Stimulated activated CD4-positive, alpha-beta T cell treated with anti-CD3 and anti-CD28 coated beads, Interleukin-4, amount 100 ng/mL, for 1 hour (primary cell): ENCODE data around the gene LARP4B.

Source experiments
- DNase-seq: peaks from one replicate; pipeline ENCODE4 v3.0.0-alpha.2; 2020

The LARP4B gene

DNA sequence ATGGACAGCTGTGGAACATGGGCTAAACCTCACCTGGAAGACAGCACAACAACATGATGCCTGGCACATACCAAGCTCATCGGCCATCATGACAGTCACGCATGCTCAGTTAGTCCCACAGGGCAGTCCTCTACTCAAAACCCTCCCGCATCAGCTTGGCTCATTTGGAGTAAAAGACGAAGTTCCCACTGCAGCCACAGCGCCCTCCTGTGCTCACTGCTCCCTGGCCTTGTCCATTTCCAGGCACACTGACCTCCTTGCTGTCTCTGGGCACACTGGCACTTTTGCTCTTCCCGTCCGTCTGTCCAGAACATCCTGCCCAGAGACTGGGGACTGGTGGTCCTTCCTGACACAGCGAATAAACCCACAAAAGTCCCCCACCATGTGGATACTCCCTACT, 66.2 kb downstream of the LARP4B start:
- DNase-seq, result no peak

GRCh38 chr10:860519-860918, 71.0 kb downstream of the LARP4B start:
- DNase-seq, result no peak

GRCh38 chr10:856416-857157, 74.9 kb downstream of the LARP4B start:
- no peak for DNase-seq

GRCh38 chr10:855671-856070, 75.8 kb downstream of the LARP4B start:
- DNase-seq, result no peak

GRCh38 chr10:855079-855478, 76.4 kb downstream of the LARP4B start:
- DNase-seq, result no peak

DNA sequence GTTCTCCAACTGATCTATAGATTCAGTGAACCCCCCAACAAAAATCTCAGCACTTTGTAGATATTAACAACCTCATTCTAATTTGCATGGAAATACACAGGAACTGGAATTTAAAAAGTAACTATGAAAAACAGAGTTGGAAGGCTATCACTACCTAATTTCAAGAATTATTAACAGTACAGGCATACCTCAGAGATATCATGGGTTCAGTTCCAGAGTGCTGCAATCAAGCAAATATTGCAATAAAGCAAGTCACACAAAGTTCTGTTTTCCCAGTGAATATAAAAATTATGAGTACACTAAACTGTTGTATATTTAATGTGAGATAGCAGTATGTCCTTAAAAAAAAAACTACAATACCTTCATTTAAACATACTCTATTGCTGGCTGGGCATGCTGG, 78.5 kb downstream of the LARP4B start:
- no peak for DNase-seq

DNA sequence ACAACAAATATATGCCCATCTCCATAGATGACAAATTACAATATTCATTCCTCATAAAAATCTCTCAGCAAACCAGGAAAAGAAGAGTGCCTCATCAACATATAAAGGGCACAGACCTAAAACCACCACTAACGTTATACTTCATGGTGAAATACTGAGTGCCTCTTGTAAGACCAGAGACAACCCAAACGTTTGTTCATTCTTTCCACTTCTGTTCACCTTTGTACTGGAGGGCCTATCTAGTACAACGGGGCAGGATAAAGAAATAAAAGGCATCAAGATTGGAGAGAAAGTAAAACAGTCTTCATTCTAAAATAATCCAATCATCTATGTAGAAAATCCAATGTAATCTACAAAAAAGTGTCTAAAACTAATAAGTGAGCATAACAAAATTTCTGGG, 79.1 kb downstream of the LARP4B start:
- no peak for DNase-seq

DNA sequence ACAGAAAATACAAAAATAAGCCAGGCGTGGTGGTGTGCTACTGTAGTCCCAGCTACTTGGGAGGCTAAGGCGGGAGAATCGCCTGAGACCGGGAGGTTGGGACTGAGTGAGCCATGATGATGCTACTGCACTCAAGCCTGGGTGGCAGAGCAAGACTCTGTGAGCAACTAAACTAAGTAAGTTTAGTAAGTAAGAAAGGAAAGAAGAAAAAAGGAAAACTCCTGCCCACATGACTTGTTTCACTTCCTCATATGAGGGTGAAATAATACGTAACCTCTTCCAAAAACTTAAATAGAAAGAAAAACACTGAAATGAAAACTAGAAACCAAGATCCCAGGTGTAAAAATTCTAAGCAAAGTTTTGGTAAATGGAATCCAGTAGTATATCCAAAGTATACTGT, 79.6 kb downstream of the LARP4B start:
- no peak for DNase-seq

- DNase-seq, result no peak
Measured at GRCh38 chr10:850093-850492, 81.4 kb downstream of the LARP4B start.

DNA sequence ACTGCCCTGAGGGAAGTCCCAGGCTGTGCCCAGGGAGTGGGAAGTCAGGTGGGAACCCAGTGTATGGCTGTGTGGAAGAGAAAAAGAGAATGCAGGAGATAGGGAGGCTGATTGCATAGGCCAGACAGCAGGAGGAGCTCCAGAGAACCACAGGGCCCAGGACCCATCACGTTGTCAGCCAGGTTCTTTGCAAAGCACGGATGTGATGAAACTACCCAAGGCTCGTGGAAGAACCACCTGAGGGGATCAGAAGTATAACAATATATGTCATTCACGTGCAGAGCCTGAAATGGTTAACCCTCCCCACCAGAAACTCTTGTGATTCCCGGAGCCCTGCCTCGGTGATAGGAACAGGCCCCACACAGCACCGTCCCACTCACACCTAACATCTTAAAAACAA, 83.6 kb downstream of the LARP4B start:
- DNase-seq, result no peak

- no peak for DNase-seq
Measured at GRCh38 chr10:846126-846685, 85.3 kb downstream of the LARP4B start.

DNA sequence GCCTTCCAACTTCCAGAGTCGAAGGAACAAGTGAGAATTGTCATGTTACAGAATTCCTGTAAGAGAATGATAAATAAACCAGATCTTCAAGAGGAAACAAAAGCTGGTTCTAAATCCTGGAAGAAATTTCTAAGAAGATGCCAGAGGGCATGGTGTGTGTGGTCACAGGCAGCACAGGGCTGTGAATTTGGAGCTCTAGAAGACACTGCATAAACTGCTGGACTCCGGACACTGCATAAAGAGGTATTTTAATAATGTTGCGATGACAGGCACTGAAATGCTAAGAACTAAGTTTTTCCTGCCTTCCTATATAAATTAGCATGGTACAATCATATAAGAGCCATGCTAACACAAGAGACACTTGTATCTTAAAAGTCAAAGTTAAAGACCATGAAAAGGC, 86.0 kb downstream of the LARP4B start:
- DNase-seq, result no peak

DNA sequence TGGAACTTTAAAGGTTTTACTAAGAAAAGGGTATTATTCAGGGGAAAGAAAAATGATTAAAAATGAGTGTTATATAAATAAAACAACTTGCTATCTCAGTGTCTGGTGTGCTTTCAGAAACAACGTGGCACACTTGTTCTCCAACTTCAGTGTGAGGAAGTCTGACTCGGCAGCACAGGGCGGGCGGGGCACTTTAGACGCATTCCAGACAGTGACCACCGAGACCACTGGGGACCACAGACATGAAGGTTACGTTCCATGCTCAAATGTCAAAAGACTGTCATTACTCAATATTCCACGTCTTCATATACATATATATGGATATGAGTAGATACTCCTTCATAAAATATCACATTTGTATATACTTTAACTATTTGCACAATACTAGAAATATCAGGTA, 87.0 kb downstream of the LARP4B start:
- DNase-seq, result no peak

DNA sequence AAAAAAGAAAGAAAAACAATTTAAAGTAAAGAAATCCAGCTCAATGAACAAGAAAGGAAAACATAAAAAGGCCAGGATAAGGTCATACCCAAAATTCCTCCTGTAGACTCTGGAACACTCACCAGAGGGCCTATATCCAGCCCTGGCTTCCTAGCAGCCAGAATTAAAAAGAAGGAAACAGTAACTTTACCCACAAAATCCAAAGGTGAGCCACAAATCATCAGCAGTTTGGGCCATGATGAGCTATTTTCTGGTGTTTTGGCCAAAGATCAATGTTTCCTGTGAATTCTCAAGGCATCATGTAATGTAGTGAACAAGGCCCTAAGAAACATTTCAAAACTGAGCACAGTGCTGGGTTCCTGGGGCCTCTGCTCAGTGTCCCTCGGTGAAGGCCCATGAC, 87.8 kb downstream of the LARP4B start:
- DNase-seq, result no peak

- no peak for DNase-seq
Measured at GRCh38 chr10:842795-843194, 88.7 kb downstream of the LARP4B start.

DNA sequence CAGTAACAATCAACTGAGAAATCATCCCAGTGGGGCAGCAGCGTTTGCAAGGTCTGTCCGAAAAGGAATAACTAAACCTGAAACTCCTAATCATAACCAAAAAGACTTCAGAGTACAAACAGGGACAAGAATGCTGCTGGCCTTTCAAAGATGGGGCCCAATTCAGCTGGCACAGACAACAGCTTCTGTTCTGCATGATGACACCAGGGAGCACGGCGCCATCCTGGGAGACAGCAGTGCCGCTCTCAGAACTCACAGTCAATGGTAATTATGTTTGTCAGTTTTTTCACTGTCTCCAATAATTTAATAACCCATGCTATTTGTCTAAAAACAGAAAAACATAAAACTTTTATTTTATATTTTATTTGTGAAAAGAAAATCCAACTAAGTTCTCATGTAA, 90.0 kb downstream of the LARP4B start:
- no peak for DNase-seq

DNA sequence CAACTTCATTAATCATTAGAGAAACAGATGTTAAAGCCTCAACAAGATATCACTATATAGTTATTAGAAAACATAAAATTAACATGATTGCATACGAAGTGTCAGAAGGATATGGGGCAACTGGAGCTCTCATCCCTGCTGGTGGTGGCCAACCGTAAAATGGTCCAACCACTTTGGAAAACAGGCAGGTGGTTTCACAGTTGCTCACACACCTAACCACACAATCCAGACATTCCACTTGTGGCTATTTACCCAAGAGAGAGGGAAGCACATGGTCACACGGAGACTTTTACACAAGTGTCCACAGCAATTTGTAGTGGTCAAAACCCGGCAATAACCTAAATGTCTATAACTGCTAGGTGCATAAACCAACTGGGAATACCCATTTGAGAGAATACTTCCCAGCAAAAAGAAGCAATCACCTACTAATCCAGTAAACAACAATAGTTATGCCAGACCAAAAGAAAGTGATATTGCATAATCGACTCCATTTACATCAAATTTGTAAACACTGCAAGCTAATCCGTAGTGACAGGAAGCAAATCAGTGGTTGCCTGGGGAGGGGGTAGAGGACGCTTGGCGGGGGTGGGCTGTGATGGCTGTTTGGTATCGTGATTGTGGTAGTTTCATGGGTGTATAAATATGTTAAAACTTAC, 91.8 kb downstream of the LARP4B start:
- DNase-seq, result no peak

DNA sequence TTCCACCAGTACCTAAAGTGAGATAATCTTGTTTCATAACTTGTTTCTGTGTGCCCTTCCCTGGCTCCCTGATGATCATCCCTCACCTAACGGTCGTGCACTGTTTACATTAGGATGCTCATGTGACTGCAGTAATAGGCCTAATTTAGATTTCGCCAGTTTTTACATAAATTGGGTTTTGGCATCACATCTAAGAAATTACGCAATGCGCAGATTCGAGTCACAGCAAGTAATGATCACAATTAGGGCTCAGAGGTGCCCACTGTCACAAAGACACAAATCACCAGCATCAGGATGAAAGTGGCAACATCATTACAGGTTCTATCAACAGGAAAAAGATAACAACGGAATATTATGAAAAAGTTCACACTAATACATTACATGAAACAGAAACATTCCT, 94.7 kb downstream of the LARP4B start:
- no peak for DNase-seq

DNA sequence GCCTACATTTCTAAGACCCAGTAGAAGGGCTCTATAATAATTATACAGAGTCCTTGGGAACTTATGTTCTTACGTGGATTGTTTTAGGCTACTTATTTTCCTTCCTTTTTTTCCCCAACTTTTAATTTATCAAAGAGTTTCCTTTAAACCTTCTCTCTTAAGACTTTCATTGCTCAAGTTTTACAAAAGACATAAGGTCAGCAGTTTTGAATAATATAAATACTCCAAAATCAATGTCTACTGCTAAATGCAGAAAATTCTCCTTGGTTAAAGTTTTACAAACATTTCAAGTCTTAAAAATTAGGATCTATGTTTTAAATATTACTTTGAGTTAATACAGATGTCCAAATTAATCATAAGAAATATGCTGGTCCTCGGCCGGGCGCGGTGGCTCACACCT, 97.0 kb downstream of the LARP4B start:
- no peak for DNase-seq

GRCh38 chr10:829241-829640, 102.3 kb downstream of the LARP4B start:
- no peak for DNase-seq

DNA sequence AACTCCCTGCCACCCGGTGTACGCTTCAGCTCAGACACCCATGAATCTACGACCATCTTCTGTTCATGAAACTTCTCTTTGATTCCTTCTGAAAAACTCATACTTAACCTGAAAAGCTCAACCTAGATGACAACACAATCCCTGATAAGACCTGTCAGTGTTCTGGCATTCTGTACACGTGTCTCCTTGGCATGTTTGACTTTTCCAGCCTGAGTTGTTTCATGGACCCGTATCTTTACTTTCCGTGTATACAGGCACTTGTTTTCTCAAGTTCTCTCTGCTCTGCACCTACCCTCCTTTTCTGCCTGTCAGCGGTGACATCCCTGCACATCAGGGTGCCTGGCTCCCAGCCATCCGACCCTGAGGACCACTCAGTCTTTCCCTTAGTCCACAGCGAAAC, 103.3 kb downstream of the LARP4B start:
- no peak for DNase-seq

- no peak for DNase-seq
Measured at GRCh38 chr10:824946-825345, 106.6 kb downstream of the LARP4B start.

DNA sequence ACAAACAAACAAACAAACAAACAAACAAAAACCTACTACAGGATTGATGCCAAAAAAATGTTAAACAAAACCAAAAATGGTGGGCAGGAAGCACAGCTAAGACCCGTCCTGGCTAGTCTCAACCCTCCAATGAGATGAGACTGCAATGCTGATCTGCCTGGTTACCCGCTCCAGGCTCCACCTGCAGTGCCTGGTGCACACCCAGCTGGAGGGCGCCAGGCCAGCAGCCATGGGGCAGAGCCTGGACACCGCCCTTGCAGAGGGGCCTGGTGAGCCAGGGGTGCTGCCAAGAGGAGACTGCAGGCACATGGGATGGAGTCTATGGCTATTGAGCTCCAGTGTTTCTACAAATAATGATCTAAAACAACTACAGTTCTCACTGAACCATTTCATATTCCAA, 107.0 kb downstream of the LARP4B start:
- DNase-seq, result no peak

GRCh38 chr10:822661-823367, 108.7 kb downstream of the LARP4B start:
- DNase-seq, result no peak
